ENCODE data around the gene G2E3. TPM values are rescaled to one million over a fixed set of nuclear protein-coding genes. Genes with fewer than 3 reads are reported as not detected.
A peak's percentile ranks its signal among the peaks of the same experiment; 100 is the strongest.

Gene G2E3
- total and polyA plus RNA-seq, 2 of the 13 experiments (the other 11 are each of a cell fraction or from before 2014, with no cell fraction given): 22.8 to 63.0 TPM

GRCh38 chr14:30587141-30587540 lies 28.2 kb downstream of the G2E3 start:
- no peak for DNase-seq (ENCODE audit: low spot score)
- peaks cover 57% of the 10 kb centered on the region for H3K79me2 ChIP-seq (ENCODE audit: insufficient read depth, low read length)
- H3K9ac ChIP-seq (ENCODE audit: insufficient read depth, low read depth, low read length): no peak overlapping the region
- peaks cover 9% of the 10 kb centered on the region for H3K4me1 ChIP-seq (ENCODE audit: insufficient read depth, low read length)
- 91% methylated on average over 3 of the region's 3 CpGs for WGBS (ENCODE audit: low lambda C conversion rate)
- no peaks in the 10 kb centered on the region for H4K20me1 ChIP-seq (ENCODE audit: insufficient read depth, low read length)
- in situ Hi-C loops (cut with HindIII; ENCODE audit: extremely low pct_ligation_motif_present, low pct_unique_long_range_greater_than_20kb) (no loop called here), intact Hi-C loops (cut with micrococcal nuclease; ENCODE audit: unreplicated experiment) (no loop called here)
- BruUV-seq (replicated peaks): no TSS peak
- no peak overlapping the region for H3K4me2 ChIP-seq (ENCODE audit: low read depth, low read length)
- no peak overlapping the region for H3K27ac ChIP-seq (ENCODE audit: extremely low read length, insufficient read depth, low read length)
- peaks cover 13% of the 10 kb centered on the region; the same call in 1 of the 2 replicates for H3K9me3 ChIP-seq (ENCODE audit: low read length)
- ChIA-PET CTCF (ENCODE audit: low intra/inter-chr PET ratio, low total read pairs) (no interaction called here), POLR2A (no interaction called here)
- H2AFZ ChIP-seq (ENCODE audit: low read length): no peak overlapping the region
- ATAC-seq: no peak
- H3K4me3 ChIP-seq (replicated peaks in 1 of 3; ENCODE audit: insufficient read depth in 1 of 3, low read depth in 2 of 3, low read length in 3 of 3): no peak overlapping the region
- no peak for FAIRE-seq
- H3K36me3 ChIP-seq (replicated peaks in 1 of 2; ENCODE audit: control insufficient read depth in 1 of 2, insufficient read depth in 2 of 2, low read length in 2 of 2): peaks cover 23 to 64% of the 10 kb centered on the region in 2 experiments
- TF ChIP-seq ZNF737 (CRISPR knock-in tag; IDR thresholded peaks at IDR 0.05; ENCODE audit: borderline replicate concordance) (no peak), SMYD3 (CRISPR knock-in tag; IDR thresholded peaks at IDR 0.05) (0 out of 2 replicates have a peak, but pooled peaks have one; percentile 20)
- no peaks in the 10 kb centered on the region for H3K27me3 ChIP-seq (ENCODE audit: control insufficient read depth in 1 of 2, insufficient read depth in 2 of 2, low read length in 2 of 2)

GRCh38 chr14:30588873-30589272 lies 29.9 kb downstream of the G2E3 start:
- Histone ChIP-seq H3K4me2 (ENCODE audit: low read depth, low read length) (no peak overlapping the region), H3K4me1 (ENCODE audit: insufficient read depth, low read length) (peaks cover 9% of the 10 kb centered on the region), H3K79me2 (ENCODE audit: insufficient read depth, low read length) (peaks cover 40% of the 10 kb centered on the region), H3K27ac (ENCODE audit: extremely low read length, insufficient read depth, low read length) (no peak overlapping the region), H3K9ac (ENCODE audit: insufficient read depth, low read depth, low read length) (no peak overlapping the region), H3K4me3 (replicated peaks in 1 of 3; ENCODE audit: insufficient read depth in 1 of 3, low read depth in 2 of 3, low read length in 3 of 3) (no peak overlapping the region), H3K9me3 (ENCODE audit: low read length) (peaks cover 13% of the 10 kb centered on the region; the same call in 1 of the 2 replicates), H3K27me3 (ENCODE audit: control insufficient read depth in 1 of 2, insufficient read depth in 2 of 2, low read length in 2 of 2) (no peaks in the 10 kb centered on the region), H3K36me3 (replicated peaks in 1 of 2; ENCODE audit: control insufficient read depth in 1 of 2, insufficient read depth in 2 of 2, low read length in 2 of 2) (peaks cover 23 to 69% of the 10 kb centered on the region in 2 experiments), H4K20me1 (ENCODE audit: insufficient read depth, low read length) (no peaks in the 10 kb centered on the region), H2AFZ (ENCODE audit: low read length) (no peak overlapping the region)
- no peak for FAIRE-seq
- TF ChIP-seq PHB2 (IDR thresholded peaks at IDR 0.05; ENCODE audit: partially characterized antibody) (peak; percentile 73), ARNT (IDR thresholded peaks at IDR 0.05) (0 out of 2 replicates have a peak, but pooled peaks have one; percentile 42), GMEB2 (CRISPR knock-in tag; IDR thresholded peaks at IDR 0.05; ENCODE audit: low read depth) (no peak), PLRG1 (conservative IDR thresholded peaks at IDR 0.05) (0 out of 2 replicates have a peak, but pooled peaks have one; percentile 65), EEA1 (CRISPR knock-in tag; IDR thresholded peaks at IDR 0.05; ENCODE audit: borderline replicate concordance) (no peak), CC2D1A (CRISPR knock-in tag; IDR thresholded peaks at IDR 0.05) (0 out of 2 replicates have a peak, but pooled peaks have one; percentile 25)
- in situ Hi-C loops (cut with HindIII; ENCODE audit: extremely low pct_ligation_motif_present, low pct_unique_long_range_greater_than_20kb): no loop called here
- intact Hi-C loops (cut with micrococcal nuclease; ENCODE audit: unreplicated experiment): no loop called here
- POLR2A ChIA-PET: no interaction called here
- no peak for ATAC-seq
- BruUV-seq (replicated peaks): no TSS peak
- no peak for DNase-seq (ENCODE audit: low spot score)
- CTCF ChIA-PET (ENCODE audit: low intra/inter-chr PET ratio, low total read pairs): no interaction called here
